GM12874 (cell line): ENCODE measurements around the gene OR52N1.

ENCODE experiments used
- TF ChIP-seq, protein P1 (sequence below): IDR thresholded peaks from 2 replicates; pipeline ENCODE4 v1.5.1; 2011; ENCODE audit warnings: low read depth, mild to moderate bottlenecking, control low read depth, low read length, moderate library complexity; ENCODE audit not compliant: insufficient read depth

OR52N1 gene

DNA sequence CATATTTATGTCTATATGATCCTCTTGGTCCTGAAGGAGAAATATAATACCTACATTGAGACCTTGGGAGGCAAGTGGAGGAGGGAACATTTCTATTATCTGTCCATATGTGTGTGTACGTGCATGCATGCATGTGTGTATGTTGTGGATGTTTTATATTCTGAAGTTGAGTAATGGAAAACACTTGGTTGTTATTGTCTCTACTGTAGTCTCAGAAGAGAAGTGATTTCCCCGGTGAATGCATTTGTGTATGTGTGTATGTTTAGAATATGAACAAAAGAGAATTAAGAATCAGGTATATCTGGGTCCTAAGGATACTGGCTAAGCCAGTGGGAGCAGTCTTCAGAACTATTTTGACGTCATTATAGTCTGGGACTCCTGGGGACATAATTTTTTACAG lies at the start of gene OR52N1:
Gene OR52N1 (minus strand): TSS at position 101 of the 400 bp plus-strand sequence. CDS start 2,449 bp downstream, outside the sequence.
- TF ChIP-seq, protein P1, sequence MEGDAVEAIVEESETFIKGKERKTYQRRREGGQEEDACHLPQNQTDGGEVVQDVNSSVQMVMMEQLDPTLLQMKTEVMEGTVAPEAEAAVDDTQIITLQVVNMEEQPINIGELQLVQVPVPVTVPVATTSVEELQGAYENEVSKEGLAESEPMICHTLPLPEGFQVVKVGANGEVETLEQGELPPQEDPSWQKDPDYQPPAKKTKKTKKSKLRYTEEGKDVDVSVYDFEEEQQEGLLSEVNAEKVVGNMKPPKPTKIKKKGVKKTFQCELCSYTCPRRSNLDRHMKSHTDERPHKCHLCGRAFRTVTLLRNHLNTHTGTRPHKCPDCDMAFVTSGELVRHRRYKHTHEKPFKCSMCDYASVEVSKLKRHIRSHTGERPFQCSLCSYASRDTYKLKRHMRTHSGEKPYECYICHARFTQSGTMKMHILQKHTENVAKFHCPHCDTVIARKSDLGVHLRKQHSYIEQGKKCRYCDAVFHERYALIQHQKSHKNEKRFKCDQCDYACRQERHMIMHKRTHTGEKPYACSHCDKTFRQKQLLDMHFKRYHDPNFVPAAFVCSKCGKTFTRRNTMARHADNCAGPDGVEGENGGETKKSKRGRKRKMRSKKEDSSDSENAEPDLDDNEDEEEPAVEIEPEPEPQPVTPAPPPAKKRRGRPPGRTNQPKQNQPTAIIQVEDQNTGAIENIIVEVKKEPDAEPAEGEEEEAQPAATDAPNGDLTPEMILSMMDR = no peak

DNA sequence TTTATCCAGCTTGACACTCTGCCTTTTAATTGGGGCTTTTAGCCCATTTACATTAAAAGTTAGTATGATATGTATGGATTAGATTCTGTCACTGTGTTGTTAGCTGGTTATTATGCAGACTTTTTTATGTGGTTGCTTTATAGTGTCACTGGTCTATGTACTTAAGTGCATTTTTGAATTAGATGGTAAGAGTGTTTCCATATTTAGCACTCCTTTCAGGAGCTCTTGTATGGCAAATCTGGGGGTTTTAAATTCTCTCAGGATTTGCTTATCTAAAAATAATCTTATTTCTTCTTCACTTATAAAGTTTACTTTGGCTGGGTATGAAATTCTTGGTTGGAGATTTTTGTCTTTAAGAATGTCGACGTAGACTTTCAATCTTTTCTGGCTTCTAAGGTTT lies 46.6 kb upstream of the OR52N1 start:
- TF ChIP-seq, protein P1 = no peak

DNA sequence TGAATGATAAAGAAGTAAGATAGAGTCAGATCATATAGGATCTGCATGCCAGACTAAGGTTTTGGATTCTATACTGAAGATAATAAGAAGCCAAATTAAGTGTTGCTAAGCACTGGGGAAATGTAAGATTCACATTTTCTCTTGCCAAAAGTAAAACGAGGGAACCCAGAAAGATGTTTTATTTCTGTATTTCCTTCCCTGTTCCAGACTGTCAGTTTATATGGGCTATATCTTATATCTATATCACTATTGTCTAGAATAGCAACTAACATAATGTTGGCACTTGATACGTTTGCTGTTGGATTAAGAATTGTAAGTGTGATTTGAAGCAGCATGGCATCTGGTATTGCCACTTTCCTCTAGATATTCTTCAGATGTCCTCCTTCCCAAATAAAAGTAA lies 42.4 kb upstream of the OR52N1 start:
- TF ChIP-seq, protein P1 = no peak

DNA sequence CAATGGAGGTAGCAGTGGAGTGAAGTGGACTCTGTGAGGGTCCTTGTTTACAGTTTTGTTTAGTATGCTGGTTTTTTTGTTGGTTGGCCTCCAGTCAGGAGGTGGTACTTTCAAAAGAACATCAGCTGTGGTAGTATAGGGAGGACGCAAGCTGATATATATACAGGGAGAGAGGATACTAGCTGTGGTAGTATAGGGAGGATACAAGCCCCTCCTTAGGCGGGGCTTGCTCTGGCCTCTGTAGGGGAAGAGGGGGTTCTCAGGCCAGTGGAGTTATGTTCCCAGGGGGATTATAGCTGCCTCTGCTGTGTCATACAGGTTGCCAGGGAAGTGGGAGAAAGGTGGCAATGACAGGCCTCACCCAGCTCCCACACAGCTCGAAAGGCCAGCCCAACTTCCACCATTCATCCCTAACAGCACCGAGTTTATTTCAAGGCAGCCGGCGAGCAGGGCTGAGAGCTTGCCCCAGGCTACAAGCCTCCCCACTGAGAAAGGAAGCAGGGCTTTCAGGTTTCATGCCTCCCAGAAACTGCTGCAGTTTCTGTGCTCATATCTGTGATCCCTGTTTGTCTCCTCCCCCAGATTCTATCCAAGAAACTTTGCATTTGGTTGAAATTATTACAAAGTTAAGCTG lies 40.2 kb upstream of the OR52N1 start:
- TF ChIP-seq, protein P1 = no peak

DNA sequence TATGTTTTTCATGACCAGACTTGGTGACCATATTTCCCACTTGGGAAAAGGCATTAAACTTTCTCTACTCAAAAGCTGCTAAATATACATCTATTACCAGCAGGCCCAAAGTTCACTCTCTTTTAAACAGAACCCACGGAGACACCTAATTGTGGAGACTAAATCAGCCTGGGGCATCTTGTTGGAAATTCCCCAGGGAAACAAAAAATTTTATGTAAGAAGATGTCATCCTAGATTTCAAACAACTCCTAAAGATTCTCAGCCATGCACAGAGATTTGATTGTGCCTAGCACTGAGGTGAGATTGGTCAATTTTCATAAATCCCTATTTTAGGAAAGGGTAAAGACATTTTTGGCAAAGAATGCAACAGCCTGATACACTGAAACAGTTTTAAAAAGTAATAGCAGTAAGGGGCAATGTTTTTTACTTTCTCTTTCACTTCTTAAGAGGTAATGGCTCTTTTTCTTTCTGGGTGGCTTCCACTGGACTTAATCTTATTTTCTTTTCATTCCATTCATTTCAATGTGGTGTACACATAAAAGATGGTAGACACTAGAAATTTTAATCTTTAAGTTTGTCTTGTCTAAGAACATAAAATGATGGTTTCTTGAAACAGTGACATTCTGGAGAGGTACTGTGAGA lies 27.3 kb upstream of the OR52N1 start:
- TF ChIP-seq, protein P1 = no peak

DNA sequence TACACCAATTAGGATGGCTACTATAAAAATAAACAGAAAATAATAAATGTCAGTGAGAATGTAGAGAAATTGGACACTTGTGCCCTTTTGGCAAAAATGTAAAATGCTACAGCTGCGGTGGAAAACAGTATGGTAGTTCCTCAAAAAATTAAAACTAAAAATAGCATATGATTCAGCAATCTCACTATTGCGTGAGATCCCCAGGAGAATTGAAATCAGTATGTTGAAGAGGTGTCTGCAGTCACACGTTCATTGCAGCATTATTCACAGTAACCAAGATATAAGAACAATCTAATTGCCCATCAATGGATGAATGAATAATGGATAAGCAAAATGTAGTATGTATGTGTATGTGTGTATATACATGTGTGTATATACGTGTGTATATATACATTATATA lies 24.5 kb upstream of the OR52N1 start:
- TF ChIP-seq, protein P1 = no peak

DNA sequence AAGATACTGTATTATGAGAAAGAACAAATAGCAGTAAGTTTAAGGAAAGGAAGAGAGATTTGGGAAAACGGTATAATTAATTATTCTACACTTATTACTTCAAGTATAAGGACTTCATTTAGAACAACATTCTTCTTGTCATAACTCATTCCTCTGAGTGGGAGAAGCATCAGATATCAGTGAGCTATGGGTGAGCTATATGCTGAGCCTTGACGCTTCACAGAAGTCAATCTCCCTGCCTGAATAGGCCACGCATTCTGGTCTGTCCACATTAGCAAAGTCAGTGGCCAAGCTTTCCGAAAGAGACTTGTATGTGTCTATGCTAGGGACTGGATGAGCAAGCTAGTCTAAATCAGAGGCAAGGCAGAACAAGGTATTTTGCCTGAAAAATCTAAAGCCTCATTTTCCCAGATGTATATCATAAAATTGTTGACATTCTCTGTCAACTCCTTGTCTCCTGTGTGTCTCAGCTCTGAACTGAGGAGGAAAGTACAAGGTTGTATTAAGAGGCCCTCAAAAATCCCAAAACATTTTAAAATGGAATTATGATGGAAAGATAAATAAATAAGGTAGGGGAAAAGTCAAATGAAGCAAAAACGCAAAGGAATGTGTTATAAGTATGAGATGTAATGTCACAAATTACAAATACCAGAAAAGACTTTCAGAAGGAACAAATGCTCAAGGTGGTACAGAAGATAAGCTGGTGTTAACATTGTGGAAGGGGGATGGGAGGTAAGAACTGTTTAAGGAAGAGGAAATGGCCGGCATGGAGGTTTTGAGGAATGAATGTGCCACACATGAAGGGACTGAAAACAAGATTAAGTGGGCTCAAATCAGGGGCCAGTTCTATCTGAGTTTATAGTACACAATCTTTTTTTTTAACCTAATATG lies 19.1 kb upstream of the OR52N1 start:
- TF ChIP-seq, protein P1 = no peak
